Transverse colon (tissue), 3 donors: ENCODE measurements around the gene CNNM3.

Experiments used
- CTCF ChIP-seq, 5 experiments: fragments of 200-600 bp in 3 of 5; fragments of 450-650 bp in 2 of 5; sonication (generic) in 3 of 5; IDR thresholded peaks; 1 replicate in 2 of 5; 2 replicates in 3 of 5; pipeline ENCODE4 v1.5.1; 2016 to 2017; ENCODE audit warnings: antibody characterized with exemption in 5 of 5, inconsistent platforms in 3 of 5, mild to moderate bottlenecking in 2 of 5, moderate library complexity in 1 of 5
- POLR2A ChIP-seq: fragments of 450-650 bp; IDR thresholded peaks from one replicate; pipeline ENCODE4 v1.6.1; 2016; ENCODE audit warnings: antibody characterized with exemption, mild to moderate bottlenecking, moderate library complexity

- TF ChIP-seq POLR2A (no peak), CTCF (IDR thresholded peaks at IDR 0.05) (no peak)
These were observed 43.1 kb downstream of the CNNM3 start for GRCh38 chr2:96859099-96859649.
